Ascending aorta (tissue), 2 donors: ENCODE data around the gene ACD. TPM values are rescaled to one million over a fixed set of nuclear protein-coding genes. Genes with fewer than 3 reads are reported as not detected.

Experiments
- DNase-seq, 2 donors: peaks; one replicate each; pipeline ENCODE4 v3.0.0-alpha.2; 2019; ENCODE audit warnings: low spot score in 2 of 2
- H3K27ac ChIP-seq, 2 donors: fragments of 200-600 bp; sonication (generic); one replicate each; pipeline ENCODE4 v1.5.1; 2016 to 2017; ENCODE audit warnings: mild to moderate bottlenecking in 1 of 2
- H3K27me3 ChIP-seq: fragments of 200-600 bp; sonication (generic); one replicate; pipeline ENCODE4 v1.5.1; 2017
- H3K36me3 ChIP-seq, 2 donors: fragments of 200-600 bp; sonication (generic); one replicate each; pipeline ENCODE4 v1.5.1; 2016
- H3K4me1 ChIP-seq, 2 donors: fragments of 200-600 bp; sonication (generic); one replicate each; pipeline ENCODE4 v1.5.1; 2016 to 2017; ENCODE audit warnings: mild to moderate bottlenecking in 1 of 2
- H3K4me3 ChIP-seq, 2 donors: fragments of 200-600 bp; sonication (generic); one replicate each; pipeline ENCODE4 v1.5.1; 2016 to 2017; ENCODE audit warnings: mild to moderate bottlenecking in 1 of 2
- H3K9me3 ChIP-seq, 2 donors: fragments of 200-600 bp; sonication (generic); one replicate each; pipeline ENCODE4 v1.5.1; 2016
- CTCF ChIP-seq, 3 experiments: fragments of 200-600 bp in 2 of 3; fragments of 450-650 bp in 1 of 3; sonication (generic) in 2 of 3; IDR thresholded peaks; one replicate each; pipeline ENCODE4 v1.5.1; 2016 to 2019; ENCODE audit warnings: antibody characterized with exemption in 3 of 3, mild to moderate bottlenecking in 1 of 3, moderate library complexity in 1 of 3
- intact Hi-C: fragments of 100-400 bp; cut with DNase I; formaldehyde crosslinking; loops from one replicate; pipeline ENCODE4 v1.15.1; 2023
- total RNA-seq: library from RNA; depleted of rRNA; stranded (reverse); fragments of >200 nt; gene quantifications from one replicate; pipeline ENCODE4 v1.1.0, GENCODE V29; 2016

Gene ACD
- total RNA-seq, 1 donor from 2014 or later = 14.5 TPM

- no peak for TF ChIP-seq CTCF (IDR thresholded peaks at IDR 0.05)
- H3K27me3 ChIP-seq = no peaks in the 10 kb centered on the region
- H3K9me3 ChIP-seq = no peaks in the 10 kb centered on the region
- no peak overlapping the region for H3K4me3 ChIP-seq
- H3K4me1 ChIP-seq = no peaks in the 10 kb centered on the region
- DNase-seq = no peak
- no peak overlapping the region for H3K27ac ChIP-seq
- intact Hi-C loops = no loop called here
- peaks cover 44 to 73% of the 10 kb centered on the region in 2 donors for H3K36me3 ChIP-seq
Measured at GRCh38 chr16:67613808-67614207, 46.3 kb downstream of the ACD start.

- no peak for TF ChIP-seq CTCF (IDR thresholded peaks at IDR 0.05)
- Histone ChIP-seq H3K36me3 (peaks cover 15 to 24% of the 10 kb centered on the region in 2 donors), H3K4me3 (no peak overlapping the region), H3K27ac (no peak overlapping the region), H3K9me3 (no peaks in the 10 kb centered on the region), H3K27me3 (no peaks in the 10 kb centered on the region), H3K4me1 (no peaks in the 10 kb centered on the region)
- DNase-seq = no peak
- intact Hi-C loops = no loop called here
Measured at GRCh38 chr16:67608364-67608763, 51.7 kb downstream of the ACD start.

Other genes starting within 250 kb of the ACD start
- gene ZDHHC1, start 243.8 kb downstream of the ACD start, total RNA-seq = 82.7 TPM
- gene HSD11B2, start 229.1 kb downstream of the ACD start, total RNA-seq = 2.4 TPM
- gene ATP6V0D1, start 179.1 kb downstream of the ACD start, total RNA-seq = 64.3 TPM
- gene AGRP, start 176.7 kb downstream of the ACD start, total RNA-seq = not detected
- 182 TPM for gene RIPOR1, start 131.4 kb downstream of the ACD start, total RNA-seq
- 38.6 TPM for gene CTCF, start 97.7 kb downstream of the ACD start, total RNA-seq
- 1.9 TPM for gene CARMIL2, start 15.1 kb downstream of the ACD start, total RNA-seq
- 8.4 TPM for gene PARD6A, start 700 bp upstream of the ACD start, total RNA-seq
- 42.5 TPM for gene ENKD1, start 6.5 kb upstream of the ACD start, total RNA-seq
- gene C16orf86, start 6.6 kb upstream of the ACD start, total RNA-seq = 1.6 TPM
- 43.5 TPM for gene GFOD2, start 59.1 kb upstream of the ACD start, total RNA-seq
- gene RANBP10, start 146.3 kb upstream of the ACD start, total RNA-seq = 50.0 TPM
- 5.4 TPM for gene TSNAXIP1, start 146.6 kb upstream of the ACD start, total RNA-seq
- gene THAP11, start 182.1 kb upstream of the ACD start, total RNA-seq = 85.4 TPM
- 156 TPM for gene NUTF2, start 186.7 kb upstream of the ACD start, total RNA-seq
- 220 TPM for gene CENPT, start 187.4 kb upstream of the ACD start, total RNA-seq
- 125 TPM for gene EDC4, start 212.8 kb upstream of the ACD start, total RNA-seq
- not detected for gene NRN1L, start 224.6 kb upstream of the ACD start, total RNA-seq
- gene PSKH1, start 233.0 kb upstream of the ACD start, total RNA-seq = 41.0 TPM